Esophagus muscularis mucosa (tissue), 4 donors: ENCODE results near the gene TOR4A. TPM values are rescaled to one million over a fixed set of nuclear protein-coding genes. Genes with fewer than 3 reads are reported as not detected.

Source experiments
- DNase-seq: peaks from one replicate; pipeline ENCODE4 v3.0.0-alpha.2; 2017; ENCODE audit errors: extremely low spot score
- H3K27ac ChIP-seq, 4 donors: fragments of 200-600 bp; sonication (generic); replicated peaks in 1 of 4; 1 replicate in 3 of 4; 2 replicates in 1 of 4; pipeline ENCODE4 v1.5.1; 2016 to 2019; ENCODE audit warnings: mild to moderate bottlenecking in 1 of 4
- H3K27me3 ChIP-seq, 4 donors: fragments of 200-600 bp; sonication (generic); one replicate each; pipeline versions ENCODE4 v1.5.1 to v1.6.0; 2016 to 2019
- H3K36me3 ChIP-seq, 4 donors: fragments of 200-600 bp; sonication (generic); one replicate each; pipeline ENCODE4 v1.5.1; 2016 to 2019
- H3K4me1 ChIP-seq, 4 donors: fragments of 200-600 bp; sonication (generic); one replicate each; pipeline ENCODE4 v1.5.1; 2016 to 2019
- H3K4me3 ChIP-seq, 4 donors: fragments of 200-600 bp; sonication (generic); 1 replicate in 2 of 4; 2 replicates in 2 of 4; pipeline ENCODE4 v1.5.1; 2016 to 2019; ENCODE audit warnings: mild to moderate bottlenecking in 4 of 4, moderate library complexity in 1 of 4
- H3K9me3 ChIP-seq, 4 donors: fragments of 200-600 bp; sonication (generic); 1 replicate in 3 of 4; 2 replicates in 1 of 4; pipeline ENCODE4 v1.5.1; 2016 to 2019
- CTCF ChIP-seq, 3 experiments: fragments of 200-600 bp in 2 of 3; fragments of 450-650 bp in 1 of 3; sonication (generic) in 2 of 3; IDR thresholded peaks; one replicate each; pipeline ENCODE4 v1.5.1; 2017 to 2019; ENCODE audit warnings: antibody characterized with exemption in 3 of 3, mild to moderate bottlenecking in 2 of 3, moderate library complexity in 1 of 3
- EP300 ChIP-seq: sonication (generic); formaldehyde crosslinking; IDR thresholded peaks from one replicate; pipeline ENCODE4 v1.6.1; 2017; ENCODE audit warnings: antibody characterized with exemption
- POLR2A ChIP-seq: fragments of 450-650 bp; IDR thresholded peaks from one replicate; pipeline ENCODE4 v1.6.1; 2017; ENCODE audit warnings: antibody characterized with exemption, moderate library complexity, mild to moderate bottlenecking, low read depth
- POLR2AphosphoS5 ChIP-seq, 2 donors: sonication (generic); formaldehyde crosslinking; IDR thresholded peaks; one replicate each; pipeline ENCODE4 v1.6.1; 2017; ENCODE audit warnings: antibody characterized with exemption in 2 of 2
- WGBS: methylation state at CpG from one replicate; pipeline ENCODE4 v1.1.5; 2018; 5-methylcytosine and 5-hydroxymethylcytosine counted together
- intact Hi-C: fragments of 100-400 bp; cut with DNase I; formaldehyde crosslinking; loops from one replicate; pipeline ENCODE4 v1.15.1; 2023
- total RNA-seq, 4 donors: library from RNA; depleted of rRNA; stranded (reverse); fragments of >200 nt; gene quantifications; one replicate each; pipeline versions ENCODE4 v1.1.0 to v1.2.1, GENCODE V29; 2016

The TOR4A gene
- total RNA-seq, 4 donors from 2014 or later, result 5.0 to 9.2 (median 7.3) TPM

GRCh38 chr9:137243626-137244485, 33.7 kb upstream of the TOR4A start:
- 89% methylated on average over 6 of the region's 15 CpGs for WGBS
- Histone ChIP-seq H3K4me3 (no peak overlapping the region), H3K36me3 (peaks cover 13 to 25% (median 19%) of the 10 kb centered on the region in 4 donors), H3K27ac (peak overlapping the region in 2 of 4 donors; percentile 5 to 22), H3K4me1 (peaks cover 39 to 46% (median 45%) of the 10 kb centered on the region in 4 donors), H3K9me3 (no peaks in the 10 kb centered on the region), H3K27me3 (no peaks in the 10 kb centered on the region)
- DNase-seq, result no peak
- intact Hi-C loops, result no loop called here
- TF ChIP-seq CTCF (IDR thresholded peaks at IDR 0.05) (no peak), POLR2A (no peak), POLR2AphosphoS5 (IDR thresholded peaks at IDR 0.05) (peak in 1 of 2 donors; percentile 19)

GRCh38 chr9:137244486-137245449, 32.8 kb upstream of the TOR4A start:
- Histone ChIP-seq H3K4me1 (peaks cover 30 to 37% (median 36%) of the 10 kb centered on the region in 4 donors), H3K36me3 (peaks cover 13 to 25% (median 19%) of the 10 kb centered on the region in 4 donors), H3K4me3 (no peak overlapping the region), H3K9me3 (no peaks in the 10 kb centered on the region), H3K27me3 (no peaks in the 10 kb centered on the region), H3K27ac (peak overlapping the region in 2 of 4 donors; percentile 5 to 22)
- intact Hi-C loops, result no loop called here
- 68% methylated on average over 22 of the region's 36 CpGs for WGBS
- DNase-seq, result no peak
- TF ChIP-seq CTCF (IDR thresholded peaks at IDR 0.05) (no peak), POLR2AphosphoS5 (IDR thresholded peaks at IDR 0.05) (no peak), POLR2A (no peak), EP300 (no peak)

- no peak for TF ChIP-seq POLR2A
- no peak for TF ChIP-seq CTCF (IDR thresholded peaks at IDR 0.05)
- TF ChIP-seq EP300, result no peak
- TF ChIP-seq POLR2AphosphoS5 (IDR thresholded peaks at IDR 0.05), result no peak
- Histone ChIP-seq H3K36me3 (peaks cover 13 to 25% (median 19%) of the 10 kb centered on the region in 4 donors), H3K27ac (no peak overlapping the region), H3K9me3 (no peaks in the 10 kb centered on the region), H3K4me1 (peaks cover 28 to 37% (median 30%) of the 10 kb centered on the region in 4 donors), H3K4me3 (no peak overlapping the region), H3K27me3 (no peaks in the 10 kb centered on the region)
- intact Hi-C loops, result no loop called here
- no peak for DNase-seq
- WGBS, result 93% methylated on average over 9 of the region's 25 CpGs
These were observed 31.8 kb upstream of the TOR4A start for GRCh38 chr9:137245450-137246421.
